Spleen (tissue), 7 donors: ENCODE data around the gene ZBTB3.
"Not testable (repeated sequence)": the region's sequence is repeated elsewhere in the genome, so short reads cannot be mapped to it uniquely, and the experiment has no call there.

Experiments used
- CTCF ChIP-seq, 11 experiments: fragments of 200-600 bp in 7 of 11; fragments of 450-650 bp in 4 of 11; sonication (generic) in 4 of 11; IDR thresholded peaks in 8 of 11; conservative IDR thresholded peaks in 3 of 11; 1 replicate in 7 of 11; 2 replicates in 4 of 11; pipeline versions ENCODE4 v1.4.0 to v1.8.0; 2016 to 2021; ENCODE audit warnings: antibody characterized with exemption in 11 of 11, inconsistent platforms in 4 of 11, mild to moderate bottlenecking in 1 of 11
- POLR2A ChIP-seq, 3 donors: fragments of 450-650 bp; IDR thresholded peaks; one replicate each; pipeline ENCODE4 v1.5.1; 2017; ENCODE audit warnings: antibody characterized with exemption in 3 of 3, mild to moderate bottlenecking in 1 of 3
- donor health status: DM: no; HTN: no; CAD: no; lungs with moderate emphysema.
- donor health status: DM: no; HTN: no; CAD: no.
- donor health status: DM: no; HTN: no; CAD: no.

GRCh38 chr11:62730076-62730475 lies 23.9 kb downstream of the ZBTB3 start:
- TF ChIP-seq CTCF (IDR thresholded peaks at IDR 0.05 in 8 of 11, conservative IDR thresholded peaks at IDR 0.05 in 3 of 11); POLR2A (IDR thresholded peaks at IDR 0.05): not testable (repeated sequence)
